Smooth muscle cell (in vitro differentiated cells): ENCODE measurements around the gene DOCK2. TPM values are rescaled to one million over a fixed set of nuclear protein-coding genes. Genes with fewer than 3 reads are reported as not detected.
"Not testable (repeated sequence)": the region's sequence is repeated elsewhere in the genome, so short reads cannot be mapped to it uniquely, and the experiment has no call there.

Experiments
- DNase-seq: peaks from one replicate; lab custom pipeline; 2025; ENCODE audit not compliant: unreplicated experiment; lab: John Stamatoyannopoulos, UW
- H2AFZ ChIP-seq: fragments of 200-600 bp; sonication (generic); 2 replicates; pipeline ENCODE4 v1.6.0; 2016; ENCODE audit warnings: antibody characterized with exemption, low read depth, mild to moderate bottlenecking
- H3F3A ChIP-seq: fragments of 200-600 bp; sonication (generic); 2 replicates; pipeline ENCODE4 v1.6.0; 2017; ENCODE audit warnings: antibody characterized with exemption, low read depth
- H3K27ac ChIP-seq: fragments of 200-600 bp; sonication (generic); 2 replicates; pipeline ENCODE4 v1.5.1; 2016; ENCODE audit warnings: low read depth, mild to moderate bottlenecking
- H3K27me3 ChIP-seq: fragments of 200-600 bp; sonication (generic); 2 replicates; pipeline ENCODE4 v1.6.1; 2016; ENCODE audit warnings: low read depth, mild to moderate bottlenecking
- H3K36me3 ChIP-seq: fragments of 200-600 bp; sonication (generic); 2 replicates; pipeline ENCODE4 v1.5.1; 2016; ENCODE audit warnings: low read depth
- H3K4me1 ChIP-seq: fragments of 200-600 bp; sonication (generic); 2 replicates; pipeline ENCODE4 v1.5.1; 2016; ENCODE audit warnings: low read depth
- H3K4me2 ChIP-seq: fragments of 200-600 bp; sonication (generic); 2 replicates; pipeline ENCODE4 v1.6.0; 2016; ENCODE audit warnings: mild to moderate bottlenecking
- H3K4me3 ChIP-seq: fragments of 200-600 bp; sonication (generic); 2 replicates; pipeline ENCODE4 v1.5.1; 2016; ENCODE audit warnings: mild to moderate bottlenecking
- H3K79me2 ChIP-seq: fragments of 200-600 bp; sonication (generic); 2 replicates; pipeline ENCODE4 v1.6.0; 2016; ENCODE audit warnings: low read depth, mild to moderate bottlenecking
- H3K9ac ChIP-seq: fragments of 200-600 bp; sonication (generic); 2 replicates; pipeline ENCODE4 v1.6.0; 2016; ENCODE audit warnings: low read depth
- H3K9me3 ChIP-seq: fragments of 200-600 bp; sonication (generic); replicated peaks from 2 replicates; pipeline ENCODE4 v1.5.1; 2016; ENCODE audit warnings: low read depth
- H4K20me1 ChIP-seq: fragments of 200-600 bp; sonication (generic); 2 replicates; pipeline ENCODE4 v1.6.0; 2016; ENCODE audit warnings: low read depth
- CTCF ChIP-seq: fragments of 200-600 bp; sonication (generic); IDR thresholded peaks from 2 replicates; pipeline ENCODE4 v1.5.1; 2017; ENCODE audit warnings: borderline replicate concordance, mild to moderate bottlenecking, antibody characterized with exemption; ENCODE audit not compliant: insufficient read depth, poor library complexity, severe bottlenecking
- WGBS: methylation state at CpG from one replicate; pipeline ENCODE4 v1.1.7; 2016; ENCODE audit warnings: low lambda C conversion rate; 5-methylcytosine and 5-hydroxymethylcytosine counted together
- polyA plus RNA-seq: library from polyadenylated mRNA; unstranded; fragments of >200 nt; fragmentation: Nextera tagmentation; extraction: Ambion mirVana; gene quantifications from 2 replicates; pipeline ENCODE4 v1.2.1, GENCODE V29; 2016
- total RNA-seq: library from RNA; depleted of rRNA; stranded (reverse); fragments of >200 nt; gene quantifications from 2 replicates; pipeline ENCODE4 v1.2.3, GENCODE V29; 2014

The DOCK2 gene
- total and polyA plus RNA-seq, 2 experiments from 2014 or later: 0.73 to 3.0 TPM

DNA sequence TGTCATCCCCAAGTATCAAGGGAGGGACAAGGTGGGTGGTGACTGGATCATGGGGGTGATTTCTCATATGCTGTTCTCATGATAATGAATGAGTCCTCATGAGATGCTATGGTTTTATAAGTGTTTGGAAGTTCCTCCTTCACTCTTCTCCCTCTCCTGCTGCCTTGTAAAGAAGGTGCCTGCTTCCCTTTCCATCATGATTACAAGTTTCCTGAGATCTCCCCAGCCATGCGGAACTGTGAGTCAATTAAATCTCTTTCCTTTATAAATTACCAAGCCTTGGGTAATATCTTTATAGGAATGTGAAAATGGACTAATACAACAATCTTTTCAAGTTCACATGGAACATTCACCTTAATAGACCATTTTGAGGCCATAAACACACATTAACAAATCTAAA lies 21.5 kb upstream of the DOCK2 start:
- 96% methylated on average over 1 of the region's 1 CpG for WGBS
- Histone ChIP-seq H3K36me3 (no peaks in the 10 kb centered on the region), H3K4me3 (no peak overlapping the region), H3K27me3 (no peaks in the 10 kb centered on the region), H3K4me1 (no peaks in the 10 kb centered on the region), H2AFZ (no peak overlapping the region), H3K79me2 (no peaks in the 10 kb centered on the region), H3K9me3 (peaks cover 4% of the 10 kb centered on the region), H3K4me2 (no peak overlapping the region), H4K20me1 (no peaks in the 10 kb centered on the region), H3K27ac (no peak overlapping the region), H3K9ac (no peak overlapping the region), H3F3A (no peaks in the 10 kb centered on the region)
- TF ChIP-seq CTCF: no peak
- no peak for DNase-seq

GRCh38 chr5:169624307-169624706 lies 12.8 kb upstream of the DOCK2 start:
- not testable (repeated sequence) for H3K9ac ChIP-seq, H3K4me2 ChIP-seq, H3K79me2 ChIP-seq, H2AFZ ChIP-seq, H3K27ac ChIP-seq, DNase-seq, H3K4me1 ChIP-seq, H4K20me1 ChIP-seq, H3K36me3 ChIP-seq, H3K27me3 ChIP-seq, H3K4me3 ChIP-seq, H3F3A ChIP-seq, H3K9me3 ChIP-seq
- WGBS: 89% methylated on average over 2 of the region's 2 CpGs

DNA sequence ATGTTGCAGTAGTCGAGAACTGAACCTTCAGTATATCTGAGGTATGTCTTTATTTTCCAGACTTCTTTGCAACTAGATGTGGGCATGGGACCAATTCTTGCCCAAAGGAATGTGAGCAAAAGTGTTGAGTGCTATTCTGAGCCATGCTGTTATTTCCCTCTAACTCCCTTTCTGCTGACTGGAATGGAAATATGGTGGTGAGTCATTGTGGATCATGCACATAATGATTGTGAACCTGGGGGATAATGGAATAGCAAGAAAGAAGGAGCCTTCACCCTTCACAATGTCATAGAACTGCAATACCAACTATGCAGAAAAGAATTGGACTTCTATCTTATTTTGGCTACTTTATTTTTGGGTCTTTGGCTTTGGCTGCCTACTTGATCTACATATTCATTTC lies 10.3 kb upstream of the DOCK2 start:
- H3K9me3 ChIP-seq: no peaks in the 10 kb centered on the region
- no peaks in the 10 kb centered on the region for H3K36me3 ChIP-seq
- peak overlapping the region; percentile 51 for H3K4me2 ChIP-seq
- H3K4me1 ChIP-seq: no peaks in the 10 kb centered on the region
- no peak for TF ChIP-seq CTCF
- no peak overlapping the region for H3K4me3 ChIP-seq
- no peaks in the 10 kb centered on the region for H3F3A ChIP-seq
- H3K27ac ChIP-seq: peak overlapping the region; percentile 13
- H3K79me2 ChIP-seq: no peaks in the 10 kb centered on the region
- DNase-seq: no peak
- no peaks in the 10 kb centered on the region for H4K20me1 ChIP-seq
- no peak overlapping the region for H2AFZ ChIP-seq
- no peak overlapping the region for H3K9ac ChIP-seq
- WGBS: 36% methylated on average over 1 of the region's 1 CpG
- H3K27me3 ChIP-seq: no peaks in the 10 kb centered on the region

GRCh38 chr5:169627551-169627950 lies 9.5 kb upstream of the DOCK2 start:
- no peak for DNase-seq
- Histone ChIP-seq H3K9me3 (no peaks in the 10 kb centered on the region), H2AFZ (no peak overlapping the region), H3K27me3 (no peaks in the 10 kb centered on the region), H3K27ac (no peak overlapping the region), H3F3A (no peaks in the 10 kb centered on the region), H3K4me1 (no peaks in the 10 kb centered on the region), H3K4me3 (no peak overlapping the region), H3K79me2 (no peaks in the 10 kb centered on the region), H3K36me3 (no peaks in the 10 kb centered on the region), H3K4me2 (no peak overlapping the region), H4K20me1 (no peaks in the 10 kb centered on the region), H3K9ac (no peak overlapping the region)
- no peak for TF ChIP-seq CTCF
- 91% methylated on average over 3 of the region's 3 CpGs for WGBS
